ENCODE results near the gene CCN5.

The CCN5 gene

DNA sequence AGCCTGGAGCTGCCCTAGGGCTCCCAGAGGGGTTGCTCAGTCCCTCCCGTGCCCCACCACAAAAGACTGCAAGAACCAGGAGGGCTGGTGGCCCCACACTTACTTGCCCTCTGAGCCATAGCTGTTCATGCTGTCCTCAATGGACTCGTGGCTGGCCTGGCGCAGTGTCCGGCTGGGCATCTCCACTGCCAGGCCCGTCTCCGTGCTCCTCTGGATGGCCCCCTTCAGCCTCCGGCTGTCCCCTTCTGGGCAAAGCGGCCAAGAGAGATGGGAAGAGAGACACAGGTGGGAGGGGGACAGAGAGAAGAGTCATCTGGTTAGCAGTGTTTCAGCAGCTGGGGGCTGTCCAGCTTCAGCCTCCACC lies 56.0 kb downstream of the CCN5 start:
- Histone ChIP-seq H3K36me3 (ENCODE audit: control insufficient read depth, insufficient read depth, low read length) (no peaks in the 10 kb centered on the region), H3K9me3 (ENCODE audit: control insufficient read depth, insufficient read depth, low read length) (no peaks in the 10 kb centered on the region), H3K9ac (ENCODE audit: low read depth, low read length) (no peak overlapping the region), H3K4me1 (ENCODE audit: control insufficient read depth, insufficient read depth, low read length) (peaks cover 2% of the 10 kb centered on the region), H3K27me3 (ENCODE audit: control insufficient read depth, insufficient read depth, low read length) (no peaks in the 10 kb centered on the region), H3K4me3 (ENCODE audit: low read depth, low read length) (no peak overlapping the region)

DNA sequence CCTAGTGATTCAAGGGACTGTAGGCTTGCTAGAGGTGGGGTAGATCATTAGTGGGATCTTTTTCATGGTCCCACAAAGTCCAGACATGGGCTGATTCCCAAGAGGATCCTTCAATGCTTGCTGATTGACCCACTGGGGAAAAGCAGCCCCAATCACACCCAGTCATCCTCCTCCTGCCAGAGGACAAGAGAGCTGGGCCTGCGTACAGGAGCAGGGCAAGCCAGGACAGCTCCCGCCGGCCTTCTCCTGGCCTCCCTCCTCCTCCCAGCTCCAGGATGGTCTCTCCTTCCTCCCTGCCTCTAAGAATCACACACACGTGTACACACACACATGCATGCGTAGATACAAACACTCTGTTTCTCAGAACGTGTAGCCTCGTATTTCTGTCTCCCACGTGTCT lies 57.5 kb downstream of the CCN5 start:
- H3K36me3 ChIP-seq (ENCODE audit: control insufficient read depth, insufficient read depth, low read length) = no peaks in the 10 kb centered on the region

DNA sequence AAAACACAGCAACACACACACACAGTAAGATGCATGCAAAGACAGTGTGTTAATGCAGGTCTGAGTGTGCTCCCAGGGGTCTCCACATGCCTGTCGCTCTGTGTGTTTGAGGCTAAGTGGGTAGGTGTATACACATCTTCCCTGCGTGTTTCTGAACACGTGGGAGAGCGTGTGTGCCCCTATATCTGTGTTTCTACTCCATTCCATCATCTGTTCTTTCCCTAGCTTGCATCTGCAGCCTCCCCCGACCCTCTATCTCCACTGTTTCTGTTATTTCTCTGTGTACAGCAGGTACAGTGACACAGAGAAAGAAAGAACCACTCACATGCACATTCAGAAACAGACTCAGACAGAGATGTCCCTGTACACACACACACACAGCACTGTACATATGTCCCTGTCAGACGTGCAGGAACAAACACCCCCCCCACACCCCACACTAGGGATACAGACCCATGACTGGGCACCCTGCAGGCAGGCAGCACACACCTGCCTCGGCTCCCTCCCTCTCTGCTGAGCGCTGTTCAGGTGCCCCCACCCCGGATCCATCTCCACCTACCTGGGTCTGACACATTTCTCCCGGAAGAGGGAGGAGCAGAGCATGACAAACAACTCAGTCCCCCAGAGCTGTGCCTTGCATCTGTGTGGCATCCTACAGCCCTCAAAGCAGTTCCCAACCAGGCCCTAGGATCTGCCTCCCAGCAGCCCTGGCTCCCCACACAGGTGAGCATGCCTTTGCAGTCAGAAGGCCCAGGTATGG lies 58.1 kb downstream of the CCN5 start:
- Histone ChIP-seq H3K27me3 (ENCODE audit: control insufficient read depth, insufficient read depth, low read length) (no peaks in the 10 kb centered on the region), H3K36me3 (ENCODE audit: control insufficient read depth, insufficient read depth, low read length) (no peaks in the 10 kb centered on the region), H3K9me3 (ENCODE audit: control insufficient read depth, insufficient read depth, low read length) (no peaks in the 10 kb centered on the region), H3K4me3 (ENCODE audit: low read depth, low read length) (no peak overlapping the region), H3K9ac (ENCODE audit: low read depth, low read length) (peak overlapping the region; percentile 47), H3K4me1 (ENCODE audit: control insufficient read depth, insufficient read depth, low read length) (peaks cover 2% of the 10 kb centered on the region)

More for the DNA sequence above, 57.5 kb downstream of the CCN5 start:
- Histone ChIP-seq H3K4me1 (ENCODE audit: control insufficient read depth, insufficient read depth, low read length) (peaks cover 2% of the 10 kb centered on the region), H3K9ac (ENCODE audit: low read depth, low read length) (peak overlapping the region; percentile 47), H3K4me3 (ENCODE audit: low read depth, low read length) (no peak overlapping the region), H3K9me3 (ENCODE audit: control insufficient read depth, insufficient read depth, low read length) (no peaks in the 10 kb centered on the region), H3K27me3 (ENCODE audit: control insufficient read depth, insufficient read depth, low read length) (no peaks in the 10 kb centered on the region)

DNA sequence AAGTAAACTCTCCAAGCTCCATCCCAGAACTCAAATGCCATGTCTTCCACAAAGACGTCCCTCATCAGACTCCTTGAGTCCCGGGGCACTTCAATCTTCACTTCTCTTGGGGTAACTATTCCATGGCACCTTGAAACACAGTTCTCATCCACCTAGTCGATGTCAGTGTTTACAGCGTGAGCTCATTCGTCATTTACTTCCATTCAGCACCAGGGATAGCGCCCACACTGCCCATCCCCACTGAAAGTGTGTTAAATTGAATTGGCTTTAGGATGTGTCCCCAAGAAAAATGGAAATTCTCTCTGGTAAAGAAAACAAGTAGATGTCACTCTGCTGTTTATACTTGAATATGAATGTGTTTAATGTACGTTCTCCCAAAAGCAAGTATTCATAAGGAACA lies 61.8 kb downstream of the CCN5 start:
- Histone ChIP-seq H3K27me3 (ENCODE audit: control insufficient read depth, insufficient read depth, low read length) (no peaks in the 10 kb centered on the region), H3K4me3 (ENCODE audit: low read depth, low read length) (no peak overlapping the region), H3K4me1 (ENCODE audit: control insufficient read depth, insufficient read depth, low read length) (peaks cover 2% of the 10 kb centered on the region), H3K9me3 (ENCODE audit: control insufficient read depth, insufficient read depth, low read length) (no peaks in the 10 kb centered on the region), H3K9ac (ENCODE audit: low read depth, low read length) (no peak overlapping the region), H3K36me3 (ENCODE audit: control insufficient read depth, insufficient read depth, low read length) (no peaks in the 10 kb centered on the region)

Data from iPS-15b (cell line).